ACC112 (cell line): Measurements from ENCODE around the gene THRB.
"Not testable (repeated sequence)": the region's sequence is repeated elsewhere in the genome, so short reads cannot be mapped to it uniquely, and the experiment has no call there.

Source experiments
- H2AFZ ChIP-seq: fragments of 200-600 bp; sonication (generic); one replicate; pipeline ENCODE4 v1.6.0; 2017; ENCODE audit warnings: antibody characterized with exemption, low read length; ENCODE audit not compliant: unreplicated experiment
- H3K27ac ChIP-seq: fragments of 200-600 bp; sonication (generic); 2 replicates; pipeline ENCODE4 v1.5.1; 2014; ENCODE audit warnings: low read depth, mild to moderate bottlenecking, antibody characterized with exemption, low read length, moderate library complexity
- H3K27me3 ChIP-seq: fragments of 200-600 bp; sonication (generic); 2 replicates; pipeline ENCODE4 v1.6.1; 2014; ENCODE audit warnings: mild to moderate bottlenecking, antibody characterized with exemption, low read length, moderate library complexity, mixed read lengths; ENCODE audit not compliant: insufficient read depth
- H3K36me3 ChIP-seq: fragments of 200-600 bp; sonication (generic); 2 replicates; pipeline ENCODE4 v1.6.1; 2016; ENCODE audit warnings: mild to moderate bottlenecking, antibody characterized with exemption, low read length, moderate library complexity, mixed read lengths; ENCODE audit not compliant: insufficient read depth
- H3K4me1 ChIP-seq: fragments of 200-600 bp; sonication (generic); one replicate; pipeline ENCODE4 v1.6.1; 2016; ENCODE audit warnings: low read length, mixed read lengths; ENCODE audit not compliant: insufficient read depth, unreplicated experiment, control insufficient read depth
- H3K4me3 ChIP-seq: fragments of 200-600 bp; sonication (generic); 2 replicates; pipeline ENCODE4 v1.5.1; 2014; ENCODE audit warnings: mild to moderate bottlenecking, low read depth, low read length
- H3K79me2 ChIP-seq: fragments of 200-600 bp; sonication (generic); one replicate; pipeline ENCODE4 v1.6.0; 2016; ENCODE audit warnings: low read length; ENCODE audit not compliant: control insufficient read depth, unreplicated experiment, insufficient read depth

THRB gene

GRCh38 chr3:24405057-24405456, 89.6 kb downstream of the THRB start:
- H2AFZ ChIP-seq, result no peak overlapping the region

GRCh38 chr3:24401811-24402185, 92.9 kb downstream of the THRB start:
- Histone ChIP-seq H3K4me1 (no peaks in the 10 kb centered on the region), H3K79me2 (no peaks in the 10 kb centered on the region), H3K27ac (no peak overlapping the region), H2AFZ (no peak overlapping the region), H3K36me3 (no peaks in the 10 kb centered on the region; the same call in 1 of the 2 replicates), H3K27me3 (no peaks in the 10 kb centered on the region), H3K4me3 (no peak overlapping the region)

More at GRCh38 chr3:24405057-24405456, 89.6 kb downstream of the THRB start:
- Histone ChIP-seq H3K27me3 (no peaks in the 10 kb centered on the region), H3K27ac (no peak overlapping the region), H3K36me3 (no peaks in the 10 kb centered on the region; the same call in 1 of the 2 replicates), H3K4me1 (no peaks in the 10 kb centered on the region), H3K4me3 (no peak overlapping the region), H3K79me2 (no peaks in the 10 kb centered on the region)

- Histone ChIP-seq H3K79me2 (no peaks in the 10 kb centered on the region), H3K4me3 (no peak overlapping the region), H3K4me1 (no peaks in the 10 kb centered on the region), H3K27me3 (no peaks in the 10 kb centered on the region), H2AFZ (no peak overlapping the region), H3K36me3 (no peaks in the 10 kb centered on the region; the same call in 1 of the 2 replicates), H3K27ac (no peak overlapping the region)
Observed at GRCh38 chr3:24401090-24401810, 93.4 kb downstream of the THRB start.

- H3K27me3 ChIP-seq, result no peaks in the 10 kb centered on the region
- no peaks in the 10 kb centered on the region for H3K79me2 ChIP-seq
- H2AFZ ChIP-seq, result no peak overlapping the region
- no peak overlapping the region for H3K4me3 ChIP-seq
- H3K4me1 ChIP-seq, result no peaks in the 10 kb centered on the region
- H3K27ac ChIP-seq, result no peak overlapping the region
- no peaks in the 10 kb centered on the region; the same call in 1 of the 2 replicates for H3K36me3 ChIP-seq
Observed at GRCh38 chr3:24400450-24400849, 94.2 kb downstream of the THRB start.

GRCh38 chr3:24400015-24400414, 94.6 kb downstream of the THRB start:
- no peaks in the 10 kb centered on the region for H3K4me1 ChIP-seq
- no peak overlapping the region for H3K27ac ChIP-seq
- no peaks in the 10 kb centered on the region for H3K27me3 ChIP-seq

GRCh38 chr3:24399614-24400013, 95.0 kb downstream of the THRB start:
- Histone ChIP-seq H3K79me2 (no peaks in the 10 kb centered on the region), H3K27me3 (no peaks in the 10 kb centered on the region), H3K4me1 (no peaks in the 10 kb centered on the region), H3K27ac (no peak overlapping the region), H3K36me3 (no peaks in the 10 kb centered on the region; the same call in 1 of the 2 replicates), H2AFZ (no peak overlapping the region), H3K4me3 (no peak overlapping the region)

More at GRCh38 chr3:24400015-24400414, 94.6 kb downstream of the THRB start:
- no peak overlapping the region for H3K4me3 ChIP-seq
- H2AFZ ChIP-seq, result no peak overlapping the region
- H3K36me3 ChIP-seq, result no peaks in the 10 kb centered on the region; the same call in 1 of the 2 replicates
- H3K79me2 ChIP-seq, result no peaks in the 10 kb centered on the region

- not testable (repeated sequence) for H2AFZ ChIP-seq, H3K79me2 ChIP-seq, H3K27me3 ChIP-seq, H3K36me3 ChIP-seq, H3K27ac ChIP-seq, H3K4me3 ChIP-seq, H3K4me1 ChIP-seq
Observed at GRCh38 chr3:24398712-24399111, 95.9 kb downstream of the THRB start.

- H3K4me1 ChIP-seq, result no peaks in the 10 kb centered on the region
- no peak overlapping the region for H2AFZ ChIP-seq
- no peak overlapping the region for H3K27ac ChIP-seq
- H3K27me3 ChIP-seq, result no peaks in the 10 kb centered on the region
- no peak overlapping the region for H3K4me3 ChIP-seq
- H3K36me3 ChIP-seq, result no peaks in the 10 kb centered on the region
- H3K79me2 ChIP-seq, result no peaks in the 10 kb centered on the region
Observed at GRCh38 chr3:24396338-24396737, 98.3 kb downstream of the THRB start.

GRCh38 chr3:24394754-24395153, 99.9 kb downstream of the THRB start:
- H3K27ac ChIP-seq, result no peak overlapping the region
- H3K36me3 ChIP-seq, result no peaks in the 10 kb centered on the region
- H2AFZ ChIP-seq, result no peak overlapping the region
- H3K4me3 ChIP-seq, result no peak overlapping the region
- no peaks in the 10 kb centered on the region for H3K27me3 ChIP-seq
- no peaks in the 10 kb centered on the region for H3K4me1 ChIP-seq
- H3K79me2 ChIP-seq, result no peaks in the 10 kb centered on the region

- H2AFZ ChIP-seq, result no peak overlapping the region
- H3K4me3 ChIP-seq, result no peak overlapping the region
- H3K36me3 ChIP-seq, result no peaks in the 10 kb centered on the region
- H3K27me3 ChIP-seq, result no peaks in the 10 kb centered on the region
- peaks cover 3% of the 10 kb centered on the region for H3K4me1 ChIP-seq
- H3K79me2 ChIP-seq, result no peaks in the 10 kb centered on the region
- H3K27ac ChIP-seq, result no peak overlapping the region
Observed at GRCh38 chr3:24393316-24393715, 101.3 kb downstream of the THRB start.
